ENCODE data around the gene HSBP1.

DNA sequence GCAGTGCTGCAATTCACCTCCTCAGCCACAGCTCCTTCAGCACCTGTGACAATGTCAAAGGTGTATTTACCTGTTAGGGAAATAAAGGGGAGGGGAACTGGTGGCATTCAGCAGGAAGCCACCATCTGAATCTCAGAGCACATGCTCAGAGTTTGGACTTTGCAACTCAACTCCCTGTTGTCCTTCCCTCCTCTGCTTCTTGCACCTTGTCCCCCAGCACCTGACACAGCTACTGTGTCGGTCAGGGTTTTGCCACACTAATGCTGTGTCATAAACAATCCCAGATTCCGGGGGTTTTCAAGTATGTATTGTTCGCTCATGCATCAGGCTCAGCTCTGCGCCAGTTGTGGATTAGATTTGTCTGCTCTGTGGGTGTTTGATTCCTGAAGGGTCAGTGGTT is 43.7 kb downstream of the HSBP1 start:
- TF ChIP-seq CTCF (conservative IDR thresholded peaks at IDR 0.05 in 1 of 2, IDR thresholded peaks at IDR 0.05 in 1 of 2; ENCODE audit: low read depth in 1 of 2, low read length in 2 of 2) (no peak), EZH2 (IDR thresholded peaks at IDR 0.05; ENCODE audit: low read length, missing control alignments) (no peak)

Measured in fibroblast of lung (primary cell).